ACC112 (cell line): ENCODE data around the gene RAB38.

Experiments
- H2AFZ ChIP-seq: fragments of 200-600 bp; sonication (generic); one replicate; pipeline ENCODE4 v1.6.0; 2017; ENCODE audit warnings: antibody characterized with exemption, low read length; ENCODE audit not compliant: unreplicated experiment
- H3K27ac ChIP-seq: fragments of 200-600 bp; sonication (generic); 2 replicates; pipeline ENCODE4 v1.5.1; 2014; ENCODE audit warnings: low read depth, mild to moderate bottlenecking, antibody characterized with exemption, low read length, moderate library complexity
- H3K27me3 ChIP-seq: fragments of 200-600 bp; sonication (generic); 2 replicates; pipeline ENCODE4 v1.6.1; 2014; ENCODE audit warnings: mild to moderate bottlenecking, antibody characterized with exemption, low read length, moderate library complexity, mixed read lengths; ENCODE audit not compliant: insufficient read depth
- H3K36me3 ChIP-seq: fragments of 200-600 bp; sonication (generic); 2 replicates; pipeline ENCODE4 v1.6.1; 2016; ENCODE audit warnings: mild to moderate bottlenecking, antibody characterized with exemption, low read length, moderate library complexity, mixed read lengths; ENCODE audit not compliant: insufficient read depth
- H3K4me1 ChIP-seq: fragments of 200-600 bp; sonication (generic); one replicate; pipeline ENCODE4 v1.6.1; 2016; ENCODE audit warnings: low read length, mixed read lengths; ENCODE audit not compliant: insufficient read depth, unreplicated experiment, control insufficient read depth
- H3K4me3 ChIP-seq: fragments of 200-600 bp; sonication (generic); 2 replicates; pipeline ENCODE4 v1.5.1; 2014; ENCODE audit warnings: mild to moderate bottlenecking, low read depth, low read length
- H3K79me2 ChIP-seq: fragments of 200-600 bp; sonication (generic); one replicate; pipeline ENCODE4 v1.6.0; 2016; ENCODE audit warnings: low read length; ENCODE audit not compliant: control insufficient read depth, unreplicated experiment, insufficient read depth

Gene RAB38

GRCh38 chr11:88174709-88175568 lies at the start of gene RAB38:
TSS of gene RAB38 (minus strand) at chr11:88175443. CDS start at chr11:88175384, 59 bp downstream.
- H3K79me2 ChIP-seq = no peaks in the 10 kb centered on the region
- H3K27ac ChIP-seq = peak within 1 kb of the TSS; percentile 42; the same call in 1 of the 2 replicates
- H3K4me1 ChIP-seq = peaks cover 6% of the 10 kb centered on the region
- no peaks in the 10 kb centered on the region for H3K27me3 ChIP-seq
- 0 out of 2 replicates have a peak within 1 kb of the TSS, but pooled peaks have one; percentile 15 for H3K4me3 ChIP-seq
- no peak within 1 kb of the TSS for H2AFZ ChIP-seq
- no peaks in the 10 kb centered on the region for H3K36me3 ChIP-seq

GRCh38 chr11:88213406-88213805 lies 38.2 kb upstream of the RAB38 start:
- Histone ChIP-seq H2AFZ (no peak overlapping the region), H3K79me2 (no peaks in the 10 kb centered on the region), H3K4me3 (no peak overlapping the region), H3K27ac (no peak overlapping the region), H3K36me3 (no peaks in the 10 kb centered on the region), H3K4me1 (no peaks in the 10 kb centered on the region), H3K27me3 (no peaks in the 10 kb centered on the region)

- H3K4me3 ChIP-seq = no peak overlapping the region
- H2AFZ ChIP-seq = no peak overlapping the region
Observed at GRCh38 chr11:88212300-88212699, 37.1 kb upstream of the RAB38 start.

GRCh38 chr11:88208745-88209144 lies 33.5 kb upstream of the RAB38 start:
- H3K4me1 ChIP-seq = no peaks in the 10 kb centered on the region
- no peaks in the 10 kb centered on the region for H3K27me3 ChIP-seq
- peak overlapping the region; percentile 15 for H2AFZ ChIP-seq
- H3K79me2 ChIP-seq = no peaks in the 10 kb centered on the region
- H3K36me3 ChIP-seq = no peaks in the 10 kb centered on the region
- no peak overlapping the region for H3K4me3 ChIP-seq
- no peak overlapping the region for H3K27ac ChIP-seq

More at GRCh38 chr11:88212300-88212699, 37.1 kb upstream of the RAB38 start:
- Histone ChIP-seq H3K36me3 (no peaks in the 10 kb centered on the region), H3K79me2 (no peaks in the 10 kb centered on the region), H3K4me1 (no peaks in the 10 kb centered on the region), H3K27me3 (no peaks in the 10 kb centered on the region), H3K27ac (no peak overlapping the region)

- Histone ChIP-seq H3K79me2 (no peaks in the 10 kb centered on the region), H3K4me3 (no peak overlapping the region), H3K4me1 (no peaks in the 10 kb centered on the region), H3K36me3 (no peaks in the 10 kb centered on the region), H3K27ac (no peak overlapping the region), H3K27me3 (no peaks in the 10 kb centered on the region), H2AFZ (no peak overlapping the region)
Observed at GRCh38 chr11:88206751-88207150, 31.5 kb upstream of the RAB38 start.

GRCh38 chr11:88204353-88204752 lies 29.1 kb upstream of the RAB38 start:
- H2AFZ ChIP-seq = no peak overlapping the region
- no peaks in the 10 kb centered on the region for H3K4me1 ChIP-seq
- no peak overlapping the region for H3K27ac ChIP-seq
- H3K79me2 ChIP-seq = no peaks in the 10 kb centered on the region
- H3K4me3 ChIP-seq = no peak overlapping the region
- no peaks in the 10 kb centered on the region for H3K27me3 ChIP-seq
- H3K36me3 ChIP-seq = no peaks in the 10 kb centered on the region

GRCh38 chr11:88203604-88204003 lies 28.4 kb upstream of the RAB38 start:
- Histone ChIP-seq H3K4me1 (no peaks in the 10 kb centered on the region), H3K36me3 (no peaks in the 10 kb centered on the region), H3K27me3 (no peaks in the 10 kb centered on the region), H3K79me2 (no peaks in the 10 kb centered on the region), H3K4me3 (no peak overlapping the region), H2AFZ (no peak overlapping the region), H3K27ac (no peak overlapping the region)

GRCh38 chr11:88202498-88202897 lies 27.3 kb upstream of the RAB38 start:
- Histone ChIP-seq H3K36me3 (no peaks in the 10 kb centered on the region), H3K4me1 (no peaks in the 10 kb centered on the region), H3K79me2 (no peaks in the 10 kb centered on the region), H3K4me3 (no peak overlapping the region), H3K27ac (no peak overlapping the region), H3K27me3 (no peaks in the 10 kb centered on the region), H2AFZ (no peak overlapping the region)

GRCh38 chr11:88196393-88196792 lies 21.1 kb upstream of the RAB38 start:
- Histone ChIP-seq H2AFZ (no peak overlapping the region), H3K4me1 (no peaks in the 10 kb centered on the region), H3K27me3 (no peaks in the 10 kb centered on the region), H3K4me3 (no peak overlapping the region), H3K79me2 (no peaks in the 10 kb centered on the region), H3K36me3 (no peaks in the 10 kb centered on the region), H3K27ac (no peak overlapping the region)

GRCh38 chr11:88195908-88196307 lies 20.7 kb upstream of the RAB38 start:
- Histone ChIP-seq H3K27ac (no peak overlapping the region), H3K4me3 (no peak overlapping the region), H3K36me3 (no peaks in the 10 kb centered on the region), H3K79me2 (no peaks in the 10 kb centered on the region), H2AFZ (no peak overlapping the region), H3K4me1 (no peaks in the 10 kb centered on the region), H3K27me3 (no peaks in the 10 kb centered on the region)

GRCh38 chr11:88194990-88195389 lies 19.7 kb upstream of the RAB38 start:
- no peak overlapping the region for H2AFZ ChIP-seq

More at GRCh38 chr11:88194990-88195389, 19.7 kb upstream of the RAB38 start:
- Histone ChIP-seq H3K27me3 (no peaks in the 10 kb centered on the region), H3K27ac (no peak overlapping the region), H3K36me3 (no peaks in the 10 kb centered on the region), H3K4me1 (no peaks in the 10 kb centered on the region), H3K4me3 (no peak overlapping the region), H3K79me2 (no peaks in the 10 kb centered on the region)
